Measurements from ENCODE around the gene PIK3C2A. TPM values are rescaled to one million over a fixed set of nuclear protein-coding genes. Genes with fewer than 3 reads are reported as not detected.

PIK3C2A gene
- total RNA-seq, 1 experiment from 2014 or later = 35.0 TPM

DNA sequence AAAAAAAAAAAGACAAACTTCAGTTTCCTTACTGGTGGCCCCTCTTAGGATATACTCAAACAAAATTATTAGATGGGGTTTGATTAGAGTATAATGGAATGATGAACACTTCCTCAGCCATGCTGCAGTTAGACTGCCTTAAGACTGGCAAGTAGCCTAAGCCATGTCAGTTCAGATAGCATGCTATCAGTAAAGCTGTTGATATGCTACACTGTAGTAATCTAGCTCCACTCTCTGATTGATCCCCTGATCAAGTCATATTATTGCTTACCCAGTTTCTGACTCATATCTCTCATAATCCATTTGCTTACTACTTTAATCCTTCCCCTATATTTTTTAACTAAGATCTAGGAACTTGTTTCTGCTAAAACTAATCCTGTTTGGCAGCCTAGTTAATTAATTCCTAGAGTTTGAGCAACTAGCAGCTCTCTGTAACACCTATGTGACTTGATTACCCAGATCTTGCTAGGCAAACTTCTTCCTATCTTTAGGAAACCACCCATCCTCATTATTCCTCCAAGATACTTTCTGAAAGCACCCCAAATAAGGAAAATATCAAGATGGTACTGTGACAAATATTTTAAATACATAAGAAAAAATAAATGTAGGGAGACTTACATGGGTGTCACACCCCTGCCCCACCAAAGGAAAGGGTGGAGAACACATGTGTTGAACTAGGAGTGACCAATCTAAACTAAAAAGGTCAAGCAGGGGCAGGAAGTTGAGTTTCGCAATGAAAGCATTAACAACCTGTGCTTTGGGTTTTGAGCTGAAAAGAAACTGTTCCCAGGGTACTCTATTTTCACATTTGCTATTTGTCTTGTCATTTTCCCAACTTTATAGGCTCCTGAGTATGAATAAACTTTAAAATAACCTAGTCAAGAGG lies 43.2 kb downstream of the PIK3C2A start:
- Histone ChIP-seq H3K9ac (ENCODE audit: low read length) (no peak overlapping the region), H3K79me2 (ENCODE audit: low read length) (peaks cover 58% of the 10 kb centered on the region), H3K27me3 (ENCODE audit: low read length) (no peaks in the 10 kb centered on the region), H3K4me2 (ENCODE audit: low read length) (no peak overlapping the region), H3K9me2 (replicated peaks; ENCODE audit: low read length) (no peaks in the 10 kb centered on the region), H3K4me1 (ENCODE audit: insufficient read depth, low read length) (peaks cover 12% of the 10 kb centered on the region), H3K4me3 (ENCODE audit: low read length) (no peak overlapping the region), H2AFZ (ENCODE audit: low read length) (no peak overlapping the region), H3K9me3 (ENCODE audit: low read length) (no peaks in the 10 kb centered on the region), H4K20me1 (ENCODE audit: low read length) (no peaks in the 10 kb centered on the region), H3K27ac (ENCODE audit: low read length) (no peak overlapping the region), H3K36me3 (ENCODE audit: low read depth, low read length) (no peaks in the 10 kb centered on the region), H3F3A (ENCODE audit: low read length, unreplicated experiment) (no peaks in the 10 kb centered on the region)
- no TSS peak for BruUV-seq (replicated peaks)
- intact Hi-C loops (cut with micrococcal nuclease) = no loop called here
- ChIA-PET CTCF (no interaction called here), POLR2A (ENCODE audit: unreplicated experiment) (no interaction called here)
- ATAC-seq (no peak), DNase-seq (no peak)
- TF ChIP-seq EZH2 (IDR thresholded peaks at IDR 0.05; ENCODE audit: low read length, unreplicated experiment) (no peak), CTCF (conservative IDR thresholded peaks at IDR 0.05; ENCODE audit: low read depth, low read length) (no peak), EZH2phosphoT487 (IDR thresholded peaks at IDR 0.05; ENCODE audit: borderline replicate concordance, low read length) (no peak)

- H3K9ac ChIP-seq (ENCODE audit: low read length) = no peak overlapping the region
- H3K4me2 ChIP-seq (ENCODE audit: low read length) = no peak overlapping the region
- no peak overlapping the region for H3K4me3 ChIP-seq (ENCODE audit: low read length)
- ChIA-PET POLR2A (ENCODE audit: unreplicated experiment) (no interaction called here), CTCF (no interaction called here)
- H3K79me2 ChIP-seq (ENCODE audit: low read length) = peaks cover 66% of the 10 kb centered on the region
- no peaks in the 10 kb centered on the region for H3F3A ChIP-seq (ENCODE audit: low read length, unreplicated experiment)
- H3K9me3 ChIP-seq (ENCODE audit: low read length) = no peaks in the 10 kb centered on the region
- ATAC-seq (no peak), DNase-seq (no peak)
- H3K4me1 ChIP-seq (ENCODE audit: insufficient read depth, low read length) = peaks cover 12% of the 10 kb centered on the region
- no peak overlapping the region for H3K27ac ChIP-seq (ENCODE audit: low read length)
- TF ChIP-seq EZH2phosphoT487 (IDR thresholded peaks at IDR 0.05; ENCODE audit: borderline replicate concordance, low read length) (no peak), CTCF (conservative IDR thresholded peaks at IDR 0.05; ENCODE audit: low read depth, low read length) (no peak), EZH2 (IDR thresholded peaks at IDR 0.05; ENCODE audit: low read length, unreplicated experiment) (no peak)
- intact Hi-C loops (cut with micrococcal nuclease) = no loop called here
- H2AFZ ChIP-seq (ENCODE audit: low read length) = no peak overlapping the region
- H3K36me3 ChIP-seq (ENCODE audit: low read depth, low read length) = no peaks in the 10 kb centered on the region
- BruUV-seq (replicated peaks) = no TSS peak
- H3K9me2 ChIP-seq (replicated peaks; ENCODE audit: low read length) = no peaks in the 10 kb centered on the region
- H4K20me1 ChIP-seq (ENCODE audit: low read length) = no peaks in the 10 kb centered on the region
- H3K27me3 ChIP-seq (ENCODE audit: low read length) = no peaks in the 10 kb centered on the region
These were observed 44.0 kb downstream of the PIK3C2A start for GRCh38 chr11:17163736-17164135.

DNA sequence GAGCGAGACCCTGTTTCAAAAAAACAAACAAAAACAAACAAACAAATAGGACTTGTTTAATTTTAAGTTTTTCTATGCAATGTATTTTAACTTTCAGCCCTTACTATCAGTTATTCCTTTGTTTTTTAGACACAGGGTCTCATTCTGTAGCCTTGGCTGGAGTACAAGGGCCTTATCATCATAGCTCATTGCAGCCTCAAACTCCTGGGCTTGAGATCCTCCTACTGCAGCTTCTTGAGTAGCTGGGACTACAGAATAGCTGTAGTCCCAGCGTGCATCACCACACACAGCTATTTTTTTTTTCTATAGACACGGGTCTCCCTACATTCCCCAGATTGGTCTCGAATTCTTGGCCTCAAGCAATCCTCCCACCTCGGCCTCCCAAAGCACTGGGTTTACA lies 44.5 kb downstream of the PIK3C2A start:
- no TSS peak for BruUV-seq (replicated peaks)
- Histone ChIP-seq H3K27me3 (ENCODE audit: low read length) (no peaks in the 10 kb centered on the region), H2AFZ (ENCODE audit: low read length) (no peak overlapping the region), H3F3A (ENCODE audit: low read length, unreplicated experiment) (no peaks in the 10 kb centered on the region), H4K20me1 (ENCODE audit: low read length) (no peaks in the 10 kb centered on the region), H3K9me3 (ENCODE audit: low read length) (no peaks in the 10 kb centered on the region), H3K79me2 (ENCODE audit: low read length) (peaks cover 71% of the 10 kb centered on the region), H3K9me2 (replicated peaks; ENCODE audit: low read length) (no peaks in the 10 kb centered on the region), H3K27ac (ENCODE audit: low read length) (no peak overlapping the region), H3K9ac (ENCODE audit: low read length) (no peak overlapping the region), H3K4me2 (ENCODE audit: low read length) (no peak overlapping the region), H3K36me3 (ENCODE audit: low read depth, low read length) (no peaks in the 10 kb centered on the region), H3K4me1 (ENCODE audit: insufficient read depth, low read length) (peaks cover 12% of the 10 kb centered on the region), H3K4me3 (ENCODE audit: low read length) (no peak overlapping the region)
- intact Hi-C loops (cut with micrococcal nuclease) = no loop called here
- POLR2A ChIA-PET (ENCODE audit: unreplicated experiment) = no interaction called here
- ATAC-seq = no peak
- CTCF ChIA-PET = no interaction called here
- TF ChIP-seq EZH2 (IDR thresholded peaks at IDR 0.05; ENCODE audit: low read length, unreplicated experiment) = no peak
- no peak for TF ChIP-seq CTCF (conservative IDR thresholded peaks at IDR 0.05; ENCODE audit: low read depth, low read length)
- TF ChIP-seq EZH2phosphoT487 (IDR thresholded peaks at IDR 0.05; ENCODE audit: borderline replicate concordance, low read length) = no peak
- DNase-seq = no peak
